ENCODE data around the gene TMCO4. TPM values are rescaled to one million over a fixed set of nuclear protein-coding genes. Genes with fewer than 3 reads are reported as not detected.

Gene TMCO4
- total and polyA plus RNA-seq, 8 donors: 15.7 to 22.1 (median 18.9) TPM

DNA sequence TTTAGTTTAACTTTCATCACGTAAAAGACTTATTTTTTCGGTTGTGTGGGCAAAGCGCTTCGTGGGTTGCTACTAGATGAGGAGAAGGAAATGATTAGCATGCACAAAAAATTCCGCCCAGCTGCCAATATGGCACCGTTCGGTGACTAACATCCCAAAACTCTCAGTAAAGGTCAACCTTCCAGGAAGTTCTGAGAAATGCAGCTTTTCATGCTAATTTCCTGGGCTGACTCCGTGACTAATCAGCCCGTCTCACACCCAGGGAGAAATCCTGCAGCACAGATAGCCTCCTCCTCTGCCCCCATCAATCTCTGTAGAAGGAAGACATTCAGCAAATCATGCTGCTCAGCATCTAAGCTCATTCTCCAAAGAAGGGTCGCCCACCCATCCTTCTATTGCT, 34.1 kb downstream of the TMCO4 start:
- H3K27ac ChIP-seq: no peak overlapping the region
- peaks cover 0 to 30% of the 10 kb centered on the region in 2 donors for H3K36me3 ChIP-seq
- intact Hi-C loops (cut with DNase I): no loop called here
- ATAC-seq (peak; percentile 55), DNase-seq (no peak)
- no peaks in the 10 kb centered on the region for H3K4me1 ChIP-seq
- H3K27me3 ChIP-seq: no peaks in the 10 kb centered on the region
- TF ChIP-seq, protein P1, sequence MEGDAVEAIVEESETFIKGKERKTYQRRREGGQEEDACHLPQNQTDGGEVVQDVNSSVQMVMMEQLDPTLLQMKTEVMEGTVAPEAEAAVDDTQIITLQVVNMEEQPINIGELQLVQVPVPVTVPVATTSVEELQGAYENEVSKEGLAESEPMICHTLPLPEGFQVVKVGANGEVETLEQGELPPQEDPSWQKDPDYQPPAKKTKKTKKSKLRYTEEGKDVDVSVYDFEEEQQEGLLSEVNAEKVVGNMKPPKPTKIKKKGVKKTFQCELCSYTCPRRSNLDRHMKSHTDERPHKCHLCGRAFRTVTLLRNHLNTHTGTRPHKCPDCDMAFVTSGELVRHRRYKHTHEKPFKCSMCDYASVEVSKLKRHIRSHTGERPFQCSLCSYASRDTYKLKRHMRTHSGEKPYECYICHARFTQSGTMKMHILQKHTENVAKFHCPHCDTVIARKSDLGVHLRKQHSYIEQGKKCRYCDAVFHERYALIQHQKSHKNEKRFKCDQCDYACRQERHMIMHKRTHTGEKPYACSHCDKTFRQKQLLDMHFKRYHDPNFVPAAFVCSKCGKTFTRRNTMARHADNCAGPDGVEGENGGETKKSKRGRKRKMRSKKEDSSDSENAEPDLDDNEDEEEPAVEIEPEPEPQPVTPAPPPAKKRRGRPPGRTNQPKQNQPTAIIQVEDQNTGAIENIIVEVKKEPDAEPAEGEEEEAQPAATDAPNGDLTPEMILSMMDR (IDR thresholded peaks at IDR 0.05): no peak
- H3K4me3 ChIP-seq: no peak overlapping the region
- no peaks in the 10 kb centered on the region for H3K9me3 ChIP-seq

DNA sequence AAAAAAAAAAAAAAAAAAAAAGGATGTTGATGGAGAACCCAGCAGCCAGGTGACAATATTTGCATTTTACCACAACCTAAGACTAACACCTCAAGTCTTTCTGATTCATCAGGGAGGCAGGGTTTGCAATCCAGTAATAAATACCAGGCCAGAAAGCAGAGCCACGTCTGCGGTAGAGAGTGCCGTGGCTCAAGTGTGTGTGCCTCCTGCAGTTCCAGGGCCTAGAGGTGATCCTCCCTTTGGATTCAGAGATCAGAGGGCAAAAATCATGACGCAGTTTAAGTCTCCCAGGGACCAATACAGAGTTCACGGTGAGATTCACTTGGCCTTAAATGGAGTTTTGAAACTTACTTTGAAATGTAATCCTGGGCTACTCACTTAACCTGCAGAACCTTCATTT, 34.9 kb downstream of the TMCO4 start:
- Histone ChIP-seq H3K9me3 (no peaks in the 10 kb centered on the region), H3K36me3 (peaks cover 0 to 23% of the 10 kb centered on the region in 2 donors), H3K4me1 (no peaks in the 10 kb centered on the region), H3K27ac (no peak overlapping the region), H3K4me3 (no peak overlapping the region), H3K27me3 (no peaks in the 10 kb centered on the region)
- DNase-seq (no peak), ATAC-seq (peak; percentile 31)
- TF ChIP-seq, protein P1 (IDR thresholded peaks at IDR 0.05): no peak
- intact Hi-C loops (cut with DNase I): no loop called here

DNA sequence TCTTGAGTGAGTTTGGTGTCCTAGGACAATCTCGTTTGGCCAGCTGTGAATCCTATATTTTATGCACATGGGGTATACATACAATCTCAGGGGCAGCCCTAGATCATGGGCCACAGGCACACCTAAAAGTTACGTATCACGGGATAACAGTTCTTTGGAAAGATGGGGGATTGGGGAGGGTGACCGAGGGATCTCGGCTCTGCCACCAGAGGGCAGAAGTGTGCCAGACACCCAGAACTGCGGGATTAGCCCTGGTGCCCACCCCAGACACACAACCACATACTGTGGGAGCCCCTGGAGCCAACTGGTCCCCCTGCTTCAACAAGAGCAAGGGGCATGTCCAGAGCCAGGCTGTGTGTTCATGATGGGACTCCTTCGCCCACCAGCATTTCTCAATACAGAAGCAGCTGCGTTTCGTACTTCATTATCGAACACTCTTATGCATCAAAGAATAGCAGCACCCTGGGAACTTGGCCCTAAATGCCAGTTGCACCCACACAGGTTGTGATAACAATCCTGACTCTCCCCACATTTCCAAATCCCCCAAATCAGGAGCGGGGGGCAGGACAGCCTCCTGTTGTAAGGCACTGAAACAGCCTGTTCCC, 37.4 kb downstream of the TMCO4 start:
- no peaks in the 10 kb centered on the region for H3K27me3 ChIP-seq
- ATAC-seq: peak; percentile 59
- intact Hi-C loops (cut with DNase I): no loop called here
- TF ChIP-seq, protein P1 (IDR thresholded peaks at IDR 0.05): peak; percentile 50 to 54
- no peaks in the 10 kb centered on the region for H3K4me1 ChIP-seq
- peaks cover 0 to 16% of the 10 kb centered on the region in 2 donors for H3K36me3 ChIP-seq
- no peak overlapping the region for H3K27ac ChIP-seq
- no peak overlapping the region for H3K4me3 ChIP-seq
- peak in 1 of 4 donors; percentile 13 for DNase-seq
- H3K9me3 ChIP-seq: no peaks in the 10 kb centered on the region

DNA sequence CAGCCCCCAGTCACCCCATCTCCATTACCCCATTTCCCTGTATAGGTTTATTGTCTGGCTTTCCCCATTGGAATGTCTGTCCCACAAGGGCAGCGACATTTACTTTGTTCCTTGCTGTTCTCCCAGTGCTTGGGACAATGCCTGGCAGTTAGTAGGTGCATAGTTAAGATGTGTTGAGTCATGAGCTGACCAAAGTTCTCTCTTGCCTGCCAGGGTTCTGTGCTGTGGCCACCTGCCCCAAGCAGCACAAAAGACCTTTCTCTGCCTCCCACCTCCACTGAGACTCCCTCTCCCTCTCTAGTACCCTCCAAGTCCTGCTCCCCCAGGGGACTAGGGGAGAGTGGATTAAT, 40.0 kb downstream of the TMCO4 start:
- Histone ChIP-seq H3K27me3 (no peaks in the 10 kb centered on the region), H3K4me1 (no peaks in the 10 kb centered on the region), H3K9me3 (no peaks in the 10 kb centered on the region), H3K4me3 (no peak overlapping the region), H3K27ac (no peak overlapping the region), H3K36me3 (peaks cover 0 to 31% of the 10 kb centered on the region in 2 donors)
- intact Hi-C loops (cut with DNase I): no loop called here
- DNase-seq: no peak
- TF ChIP-seq, protein P1 (IDR thresholded peaks at IDR 0.05): no peak
- ATAC-seq: no peak

DNA sequence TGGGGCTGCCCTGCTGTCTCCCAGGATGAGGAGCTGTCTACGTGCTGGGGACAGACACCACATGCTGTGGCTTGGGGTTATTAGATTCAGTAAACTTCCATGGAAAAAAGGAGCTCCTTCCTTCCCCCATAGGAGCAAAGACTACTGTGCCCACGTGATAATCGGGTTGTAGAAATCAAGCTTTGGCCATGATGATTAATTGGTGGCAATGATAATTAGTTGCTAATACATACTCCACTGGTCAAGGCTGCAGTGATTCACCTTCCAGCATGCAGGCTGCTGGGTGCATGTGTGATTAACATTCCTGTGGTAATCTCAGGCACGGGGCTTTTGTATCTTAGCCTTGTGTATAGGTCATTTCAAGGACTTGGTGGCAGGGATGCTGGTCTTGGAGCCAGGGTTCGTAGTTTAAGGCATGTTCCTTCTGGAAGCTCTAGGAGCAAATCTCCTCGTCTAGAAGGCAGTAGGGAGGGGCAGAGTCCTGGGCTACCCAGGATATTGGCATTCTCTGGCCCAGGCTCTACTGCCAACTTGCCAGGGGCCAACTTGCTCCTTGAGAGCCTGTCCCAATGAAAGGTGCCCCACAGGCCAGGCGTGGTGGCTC, 41.4 kb downstream of the TMCO4 start:
- Histone ChIP-seq H3K9me3 (no peaks in the 10 kb centered on the region), H3K27ac (no peak overlapping the region), H3K36me3 (peaks cover 0 to 36% of the 10 kb centered on the region in 2 donors), H3K27me3 (no peaks in the 10 kb centered on the region), H3K4me3 (no peak overlapping the region), H3K4me1 (no peaks in the 10 kb centered on the region)
- intact Hi-C loops (cut with DNase I): no loop called here
- ATAC-seq (no peak), DNase-seq (no peak)
- TF ChIP-seq, protein P1 (IDR thresholded peaks at IDR 0.05): no peak

Measured in left lung (tissue), 10 donors.